GM12878 (cell line): Measurements from ENCODE around the gene CSNK1G1.

Experiments
- CTCF ChIP-seq, 3 experiments: IDR thresholded peaks in 2 of 3; conservative IDR thresholded peaks in 1 of 3; 2 replicates each; pipeline ENCODE4 v1.5.1; 2011; ENCODE audit warnings: low read depth in 3 of 3, low read length in 3 of 3, mild to moderate bottlenecking in 3 of 3, control low read depth in 2 of 3, moderate library complexity in 2 of 3, inconsistent platforms in 1 of 3, mixed read lengths in 1 of 3; ENCODE audit not compliant: control insufficient read depth in 2 of 3, insufficient read depth in 1 of 3; ENCODE audit errors: extremely low read depth in 1 of 3
- EP300 ChIP-seq, 2 experiments: fragments of 150-350 bp in 1 of 2; IDR thresholded peaks; 2 replicates each; pipeline ENCODE4 v1.6.1; 2011 to 2012; ENCODE audit warnings: low read depth in 2 of 2, low read length in 2 of 2, borderline replicate concordance in 1 of 2, improper control_type of control experiment in 1 of 2, inconsistent platforms in 1 of 2; ENCODE audit not compliant: control insufficient read depth in 1 of 2
- GABPA ChIP-seq: IDR thresholded peaks from 2 replicates; pipeline ENCODE4 v1.6.1; 2014; ENCODE audit warnings: antibody characterized with exemption, low read depth, mild to moderate bottlenecking, inconsistent platforms
- MXI1 ChIP-seq: fragments of 150-350 bp; IDR thresholded peaks from 2 replicates; pipeline ENCODE4 v1.6.1; 2011; ENCODE audit warnings: low read depth, mild to moderate bottlenecking, inconsistent platforms, low read length, improper control_type of control experiment
- PML ChIP-seq: IDR thresholded peaks from 2 replicates; pipeline ENCODE4 v1.6.1; 2012; ENCODE audit warnings: low read length, inconsistent platforms
- POLR2A ChIP-seq: IDR thresholded peaks from 2 replicates; pipeline ENCODE4 v1.6.1; 2011; ENCODE audit warnings: low read depth, mild to moderate bottlenecking, low read length
- POLR2AphosphoS5 ChIP-seq: IDR thresholded peaks from 2 replicates; pipeline ENCODE4 v1.6.1; 2011; ENCODE audit warnings: mild to moderate bottlenecking, low read length, inconsistent platforms
- RAD21 ChIP-seq: IDR thresholded peaks from 2 replicates; pipeline ENCODE4 v1.6.1; 2011; ENCODE audit warnings: mild to moderate bottlenecking, low read depth, low read length, moderate library complexity; ENCODE audit not compliant: insufficient read depth
- SMC3 ChIP-seq: IDR thresholded peaks from 2 replicates; pipeline ENCODE4 v1.6.1; 2011; ENCODE audit warnings: low read length, improper control_type of control experiment, borderline replicate concordance
- TAF1 ChIP-seq: IDR thresholded peaks from 2 replicates; pipeline ENCODE4 v1.6.1; 2011; ENCODE audit warnings: mild to moderate bottlenecking, low read depth, low read length, borderline replicate concordance

GRCh38 chr15:64156652-64157331 is 199.2 kb downstream of the CSNK1G1 start:
- no peak for TF ChIP-seq SMC3
- TF ChIP-seq EP300 (IDR thresholded peaks at IDR 0.05; ENCODE audit: borderline replicate concordance in 1 of 2, control insufficient read depth in 1 of 2, low read depth in 2 of 2, low read length in 2 of 2) = no peak
- no peak for TF ChIP-seq PML
- TF ChIP-seq RAD21 = no peak
- TF ChIP-seq CTCF (IDR thresholded peaks at IDR 0.05 in 2 of 3, conservative IDR thresholded peaks at IDR 0.05 in 1 of 3; ENCODE audit: control insufficient read depth in 2 of 3, extremely low read depth in 1 of 3, insufficient read depth in 1 of 3, low read depth in 3 of 3, low read length in 3 of 3) = no peak
- TF ChIP-seq POLR2AphosphoS5 = peak; percentile 31; the same call in 1 of the 2 replicates
- no peak for TF ChIP-seq GABPA
- no peak for TF ChIP-seq MXI1
- no peak for TF ChIP-seq TAF1
- TF ChIP-seq POLR2A = peak; percentile 30; the same call in 1 of the 2 replicates
